Measurements from ENCODE around the gene SV2B. TPM values are rescaled to one million over a fixed set of nuclear protein-coding genes. Genes with fewer than 3 reads are reported as not detected.

Gene SV2B
- 1.6 TPM for polyA plus RNA-seq (2012; ENCODE audit: low read depth, missing spikeins)

- FAIRE-seq = peak; percentile 62
- TF ChIP-seq POLR2A (IDR thresholded peaks at IDR 0.05; ENCODE audit: low read depth, low read length) = no peak
- TF ChIP-seq TAF1 (IDR thresholded peaks at IDR 0.05; ENCODE audit: low read depth, low read length) = no peak
- no peak for TF ChIP-seq POLR2AphosphoS5 (IDR thresholded peaks at IDR 0.05; ENCODE audit: low read depth, low read length)
- TF ChIP-seq PAX5 (IDR thresholded peaks at IDR 0.05; ENCODE audit: insufficient read depth, low read length, severe bottlenecking) = no peak
- DNase-seq (ENCODE audit: insufficient read length, low spot score) = peak; percentile 55
Measured at GRCh38 chr15:91099995-91100813, at the start of gene SV2B. Gene SV2B (plus strand): TSS chr15:91100257. CDS start chr15:91226264, 126,007 bp downstream.

- TF ChIP-seq PAX5 (IDR thresholded peaks at IDR 0.05; ENCODE audit: insufficient read depth, low read length, severe bottlenecking) (no peak), TAF1 (IDR thresholded peaks at IDR 0.05; ENCODE audit: low read depth, low read length) (no peak), SPI1 (IDR thresholded peaks at IDR 0.05; ENCODE audit: low read depth, low read length) (no peak), POLR2A (IDR thresholded peaks at IDR 0.05; ENCODE audit: low read depth, low read length) (no peak), POLR2AphosphoS5 (IDR thresholded peaks at IDR 0.05; ENCODE audit: low read depth, low read length) (no peak), POU2F2 (IDR thresholded peaks at IDR 0.05; ENCODE audit: low read depth, low read length) (no peak)
- FAIRE-seq (no peak), DNase-seq (ENCODE audit: insufficient read length, low spot score) (no peak)
Measured at GRCh38 chr15:91051248-91051647, 48.8 kb upstream of the SV2B start.

GRCh38 chr15:91054816-91055215 is 45.2 kb upstream of the SV2B start:
- FAIRE-seq (no peak), DNase-seq (ENCODE audit: insufficient read length, low spot score) (no peak)
- TF ChIP-seq POLR2AphosphoS5 (IDR thresholded peaks at IDR 0.05; ENCODE audit: low read depth, low read length) (no peak), TAF1 (IDR thresholded peaks at IDR 0.05; ENCODE audit: low read depth, low read length) (no peak), PAX5 (IDR thresholded peaks at IDR 0.05; ENCODE audit: insufficient read depth, low read length, severe bottlenecking) (no peak), POLR2A (IDR thresholded peaks at IDR 0.05; ENCODE audit: low read depth, low read length) (no peak), SPI1 (IDR thresholded peaks at IDR 0.05; ENCODE audit: low read depth, low read length) (no peak), POU2F2 (IDR thresholded peaks at IDR 0.05; ENCODE audit: low read depth, low read length) (no peak)

- no peak for DNase-seq (ENCODE audit: insufficient read length, low spot score)
- peak; percentile 81 for FAIRE-seq
- TF ChIP-seq POLR2A (IDR thresholded peaks at IDR 0.05; ENCODE audit: low read depth, low read length) (no peak), TAF1 (IDR thresholded peaks at IDR 0.05; ENCODE audit: low read depth, low read length) (no peak), POLR2AphosphoS5 (IDR thresholded peaks at IDR 0.05; ENCODE audit: low read depth, low read length) (no peak), POU2F2 (IDR thresholded peaks at IDR 0.05; ENCODE audit: low read depth, low read length) (no peak), PAX5 (IDR thresholded peaks at IDR 0.05; ENCODE audit: insufficient read depth, low read length, severe bottlenecking) (no peak), SPI1 (IDR thresholded peaks at IDR 0.05; ENCODE audit: low read depth, low read length) (0 out of 2 replicates have a peak, but pooled peaks have one; percentile 19)
Measured at GRCh38 chr15:91055548-91056331, 44.3 kb upstream of the SV2B start.

- DNase-seq (ENCODE audit: insufficient read length, low spot score) (no peak), FAIRE-seq (no peak)
- TF ChIP-seq TAF1 (IDR thresholded peaks at IDR 0.05; ENCODE audit: low read depth, low read length) (no peak), POLR2AphosphoS5 (IDR thresholded peaks at IDR 0.05; ENCODE audit: low read depth, low read length) (no peak), POLR2A (IDR thresholded peaks at IDR 0.05; ENCODE audit: low read depth, low read length) (no peak), PAX5 (IDR thresholded peaks at IDR 0.05; ENCODE audit: insufficient read depth, low read length, severe bottlenecking) (no peak), SPI1 (IDR thresholded peaks at IDR 0.05; ENCODE audit: low read depth, low read length) (no peak), POU2F2 (IDR thresholded peaks at IDR 0.05; ENCODE audit: low read depth, low read length) (no peak)
Measured at GRCh38 chr15:91061230-91061629, 38.8 kb upstream of the SV2B start.

GRCh38 chr15:91061997-91062396 is 38.1 kb upstream of the SV2B start:
- FAIRE-seq (no peak), DNase-seq (ENCODE audit: insufficient read length, low spot score) (no peak)
- no peak for TF ChIP-seq SPI1 (IDR thresholded peaks at IDR 0.05; ENCODE audit: low read depth, low read length)

- TF ChIP-seq POLR2AphosphoS5 (IDR thresholded peaks at IDR 0.05; ENCODE audit: low read depth, low read length) = no peak
- no peak for TF ChIP-seq POU2F2 (IDR thresholded peaks at IDR 0.05; ENCODE audit: low read depth, low read length)
- TF ChIP-seq PAX5 (IDR thresholded peaks at IDR 0.05; ENCODE audit: insufficient read depth, low read length, severe bottlenecking) = no peak
- TF ChIP-seq POLR2A (IDR thresholded peaks at IDR 0.05; ENCODE audit: low read depth, low read length) = no peak
- TF ChIP-seq TAF1 (IDR thresholded peaks at IDR 0.05; ENCODE audit: low read depth, low read length) = no peak
- TF ChIP-seq SPI1 (IDR thresholded peaks at IDR 0.05; ENCODE audit: low read depth, low read length) = no peak
- FAIRE-seq = no peak
- no peak for DNase-seq (ENCODE audit: insufficient read length, low spot score)
Measured at GRCh38 chr15:91065505-91065904, 34.6 kb upstream of the SV2B start.

- DNase-seq (ENCODE audit: insufficient read length, low spot score) = no peak
- TF ChIP-seq POLR2AphosphoS5 (IDR thresholded peaks at IDR 0.05; ENCODE audit: low read depth, low read length) (no peak), SPI1 (IDR thresholded peaks at IDR 0.05; ENCODE audit: low read depth, low read length) (no peak), PAX5 (IDR thresholded peaks at IDR 0.05; ENCODE audit: insufficient read depth, low read length, severe bottlenecking) (no peak), POLR2A (IDR thresholded peaks at IDR 0.05; ENCODE audit: low read depth, low read length) (no peak), TAF1 (IDR thresholded peaks at IDR 0.05; ENCODE audit: low read depth, low read length) (no peak), POU2F2 (IDR thresholded peaks at IDR 0.05; ENCODE audit: low read depth, low read length) (no peak)
- no peak for FAIRE-seq
Measured at GRCh38 chr15:91067036-91067435, 33.0 kb upstream of the SV2B start.

GRCh38 chr15:91068436-91068835 is 31.6 kb upstream of the SV2B start:
- no peak for FAIRE-seq
- DNase-seq (ENCODE audit: insufficient read length, low spot score) = no peak
- TF ChIP-seq TAF1 (IDR thresholded peaks at IDR 0.05; ENCODE audit: low read depth, low read length) = no peak
- no peak for TF ChIP-seq SPI1 (IDR thresholded peaks at IDR 0.05; ENCODE audit: low read depth, low read length)
- TF ChIP-seq POLR2A (IDR thresholded peaks at IDR 0.05; ENCODE audit: low read depth, low read length) = no peak
- no peak for TF ChIP-seq POU2F2 (IDR thresholded peaks at IDR 0.05; ENCODE audit: low read depth, low read length)
- no peak for TF ChIP-seq POLR2AphosphoS5 (IDR thresholded peaks at IDR 0.05; ENCODE audit: low read depth, low read length)
- no peak for TF ChIP-seq PAX5 (IDR thresholded peaks at IDR 0.05; ENCODE audit: insufficient read depth, low read length, severe bottlenecking)
